ENCODE results near the gene IPO9.

IPO9 gene

GRCh38 chr1:201828820-201829774, at the start of gene IPO9:
IPO9 (plus strand) TSS chr1:201829157; CDS start chr1:201829210, 53 bp downstream.
- H3K36me3 Mint-ChIP-seq (ENCODE audit: low read depth): peaks cover 18% of the 10 kb centered on the region
- H3K4me3 Mint-ChIP-seq: peak within 1 kb of the TSS; percentile 98
- H3K27me3 Mint-ChIP-seq: no peaks in the 10 kb centered on the region
- peaks cover 38% of the 10 kb centered on the region for H3K4me1 Mint-ChIP-seq (ENCODE audit: low read depth)
- H3K27ac Mint-ChIP-seq: peak within 1 kb of the TSS; percentile 97
- no peaks in the 10 kb centered on the region for H3K9me3 Mint-ChIP-seq
- intact Hi-C loops (cut with micrococcal nuclease): no loop called here

- H3K27me3 Mint-ChIP-seq: peaks cover 6% of the 10 kb centered on the region
- intact Hi-C loops (cut with micrococcal nuclease): no loop called here
Observed at GRCh38 chr1:201779351-201779880, 49.5 kb upstream of the IPO9 start.

GRCh38 chr1:201780952-201781351, 48.0 kb upstream of the IPO9 start:
- intact Hi-C loops (cut with micrococcal nuclease): no loop called here
- H3K4me3 Mint-ChIP-seq: no peak overlapping the region
- no peaks in the 10 kb centered on the region for H3K36me3 Mint-ChIP-seq (ENCODE audit: low read depth)
- no peaks in the 10 kb centered on the region for H3K9me3 Mint-ChIP-seq
- no peak overlapping the region for H3K27ac Mint-ChIP-seq
- no peaks in the 10 kb centered on the region for H3K4me1 Mint-ChIP-seq (ENCODE audit: low read depth)
- H3K27me3 Mint-ChIP-seq: peaks cover 6% of the 10 kb centered on the region

More at GRCh38 chr1:201779351-201779880, 49.5 kb upstream of the IPO9 start:
- H3K4me1 Mint-ChIP-seq (ENCODE audit: low read depth): no peaks in the 10 kb centered on the region
- no peaks in the 10 kb centered on the region for H3K9me3 Mint-ChIP-seq
- no peaks in the 10 kb centered on the region for H3K36me3 Mint-ChIP-seq (ENCODE audit: low read depth)
- H3K27ac Mint-ChIP-seq: no peak overlapping the region
- no peak overlapping the region for H3K4me3 Mint-ChIP-seq

- Mint-ChIP-seq H3K36me3 (ENCODE audit: low read depth) (no peaks in the 10 kb centered on the region), H3K4me3 (no peak overlapping the region), H3K27me3 (peaks cover 4% of the 10 kb centered on the region), H3K9me3 (no peaks in the 10 kb centered on the region), H3K27ac (no peak overlapping the region), H3K4me1 (ENCODE audit: low read depth) (no peaks in the 10 kb centered on the region)
- intact Hi-C loops (cut with micrococcal nuclease): no loop called here
Observed at GRCh38 chr1:201781437-201781836, 47.5 kb upstream of the IPO9 start.

- no peak overlapping the region for H3K27ac Mint-ChIP-seq
- no peaks in the 10 kb centered on the region for H3K36me3 Mint-ChIP-seq (ENCODE audit: low read depth)
- intact Hi-C loops (cut with micrococcal nuclease): no loop called here
- H3K4me3 Mint-ChIP-seq: no peak overlapping the region
- peaks cover 4% of the 10 kb centered on the region for H3K4me1 Mint-ChIP-seq (ENCODE audit: low read depth)
- H3K9me3 Mint-ChIP-seq: no peaks in the 10 kb centered on the region
- H3K27me3 Mint-ChIP-seq: peaks cover 4% of the 10 kb centered on the region
Observed at GRCh38 chr1:201782353-201782752, 46.6 kb upstream of the IPO9 start.

- intact Hi-C loops (cut with micrococcal nuclease): no loop called here
- Mint-ChIP-seq H3K4me3 (no peak overlapping the region), H3K27me3 (no peaks in the 10 kb centered on the region)
Observed at GRCh38 chr1:201783058-201783457, 45.9 kb upstream of the IPO9 start.

GRCh38 chr1:201783572-201783971, 45.4 kb upstream of the IPO9 start:
- Mint-ChIP-seq H3K36me3 (ENCODE audit: low read depth) (peaks cover 8% of the 10 kb centered on the region), H3K4me3 (no peak overlapping the region)

More at GRCh38 chr1:201783058-201783457, 45.9 kb upstream of the IPO9 start:
- H3K4me1 Mint-ChIP-seq (ENCODE audit: low read depth): peaks cover 4% of the 10 kb centered on the region
- H3K9me3 Mint-ChIP-seq: no peaks in the 10 kb centered on the region
- H3K27ac Mint-ChIP-seq: no peak overlapping the region
- H3K36me3 Mint-ChIP-seq (ENCODE audit: low read depth): peaks cover 3% of the 10 kb centered on the region

GRCh38 chr1:201785291-201785690, 43.7 kb upstream of the IPO9 start:
- no peaks in the 10 kb centered on the region for H3K27me3 Mint-ChIP-seq
- H3K27ac Mint-ChIP-seq: no peak overlapping the region

More at GRCh38 chr1:201783572-201783971, 45.4 kb upstream of the IPO9 start:
- Mint-ChIP-seq H3K4me1 (ENCODE audit: low read depth) (peaks cover 4% of the 10 kb centered on the region), H3K9me3 (no peaks in the 10 kb centered on the region), H3K27ac (no peak overlapping the region), H3K27me3 (no peaks in the 10 kb centered on the region)
- intact Hi-C loops (cut with micrococcal nuclease): no loop called here

GRCh38 chr1:201786824-201787223, 42.1 kb upstream of the IPO9 start:
- H3K36me3 Mint-ChIP-seq (ENCODE audit: low read depth): peaks cover 8% of the 10 kb centered on the region
- intact Hi-C loops (cut with micrococcal nuclease): no loop called here
- no peaks in the 10 kb centered on the region for H3K27me3 Mint-ChIP-seq
- H3K27ac Mint-ChIP-seq: no peak overlapping the region
- no peak overlapping the region for H3K4me3 Mint-ChIP-seq
- H3K9me3 Mint-ChIP-seq: no peaks in the 10 kb centered on the region
- H3K4me1 Mint-ChIP-seq (ENCODE audit: low read depth): peaks cover 26% of the 10 kb centered on the region

More at GRCh38 chr1:201785291-201785690, 43.7 kb upstream of the IPO9 start:
- Mint-ChIP-seq H3K4me1 (ENCODE audit: low read depth) (peaks cover 13% of the 10 kb centered on the region), H3K4me3 (no peak overlapping the region), H3K36me3 (ENCODE audit: low read depth) (peaks cover 8% of the 10 kb centered on the region), H3K9me3 (no peaks in the 10 kb centered on the region)
- intact Hi-C loops (cut with micrococcal nuclease): no loop called here

- intact Hi-C loops (cut with micrococcal nuclease): no loop called here
- H3K4me1 Mint-ChIP-seq (ENCODE audit: low read depth): peaks cover 40% of the 10 kb centered on the region
- no peaks in the 10 kb centered on the region for H3K9me3 Mint-ChIP-seq
- H3K27ac Mint-ChIP-seq: no peak overlapping the region
- H3K4me3 Mint-ChIP-seq: no peak overlapping the region
- H3K36me3 Mint-ChIP-seq (ENCODE audit: low read depth): peaks cover 8% of the 10 kb centered on the region
- H3K27me3 Mint-ChIP-seq: no peaks in the 10 kb centered on the region
Observed at GRCh38 chr1:201788296-201788695, 40.7 kb upstream of the IPO9 start.

- H3K36me3 Mint-ChIP-seq (ENCODE audit: low read depth): peaks cover 8% of the 10 kb centered on the region
- peaks cover 40% of the 10 kb centered on the region for H3K4me1 Mint-ChIP-seq (ENCODE audit: low read depth)
- H3K9me3 Mint-ChIP-seq: no peaks in the 10 kb centered on the region
- H3K27ac Mint-ChIP-seq: peak overlapping the region; percentile 7
- no peak overlapping the region for H3K4me3 Mint-ChIP-seq
- no peaks in the 10 kb centered on the region for H3K27me3 Mint-ChIP-seq
- intact Hi-C loops (cut with micrococcal nuclease): no loop called here
Observed at GRCh38 chr1:201789245-201789644, 39.7 kb upstream of the IPO9 start.

- Mint-ChIP-seq H3K9me3 (no peaks in the 10 kb centered on the region), H3K36me3 (ENCODE audit: low read depth) (peaks cover 8% of the 10 kb centered on the region), H3K4me3 (no peak overlapping the region), H3K4me1 (ENCODE audit: low read depth) (peaks cover 40% of the 10 kb centered on the region), H3K27me3 (no peaks in the 10 kb centered on the region), H3K27ac (no peak overlapping the region)
- intact Hi-C loops (cut with micrococcal nuclease): loop anchor here (5.0 kb wide), 1 partner anchor 253 kb away; the partner anchor contains the start of gene NAV1
Observed at GRCh38 chr1:201790261-201790660, 38.7 kb upstream of the IPO9 start.

- H3K27ac Mint-ChIP-seq: peak overlapping the region; percentile 68
- peaks cover 8% of the 10 kb centered on the region for H3K36me3 Mint-ChIP-seq (ENCODE audit: low read depth)
- intact Hi-C loops (cut with micrococcal nuclease): loop anchor here (5.0 kb wide), 1 partner anchor 254 kb away; the partner anchor contains the start of gene NAV1
- no peaks in the 10 kb centered on the region for H3K9me3 Mint-ChIP-seq
- H3K27me3 Mint-ChIP-seq: no peaks in the 10 kb centered on the region
- H3K4me1 Mint-ChIP-seq (ENCODE audit: low read depth): peaks cover 40% of the 10 kb centered on the region
- H3K4me3 Mint-ChIP-seq: no peak overlapping the region
Observed at GRCh38 chr1:201791051-201791778, 37.7 kb upstream of the IPO9 start.

GRCh38 chr1:201791779-201792173, 37.2 kb upstream of the IPO9 start:
- Mint-ChIP-seq H3K27me3 (no peaks in the 10 kb centered on the region), H3K9me3 (no peaks in the 10 kb centered on the region), H3K27ac (peak overlapping the region; percentile 68), H3K4me1 (ENCODE audit: low read depth) (peaks cover 38% of the 10 kb centered on the region), H3K36me3 (ENCODE audit: low read depth) (peaks cover 8% of the 10 kb centered on the region), H3K4me3 (no peak overlapping the region)
- intact Hi-C loops (cut with micrococcal nuclease): loop anchor here (5.0 kb wide), 1 partner anchor 254 kb away; the partner anchor contains the start of gene NAV1
